Measurements from ENCODE around the gene PCDHGC5.

Gene PCDHGC5

GRCh38 chr5:141534492-141535213 lies 45.8 kb downstream of the PCDHGC5 start:
- DNase-seq: no peak
